NCI-H446 treated with DMSO at 0.1 percent for 48 hours (cell line): ENCODE data around the gene LCORL.
"Not testable (repeated sequence)": the region's sequence is repeated elsewhere in the genome, so short reads cannot be mapped to it uniquely, and the experiment has no call there.

ENCODE experiments used
- DNase-seq: peaks from one replicate; lab custom pipeline; 2025; lab: John Stamatoyannopoulos, UW

The LCORL gene

GRCh38 chr4:17932041-17932440 is 89.5 kb downstream of the LCORL start:
- no peak for DNase-seq

- no peak for DNase-seq
Observed at GRCh38 chr4:17930256-17930655, 91.3 kb downstream of the LCORL start.

GRCh38 chr4:17924189-17924588 is 97.4 kb downstream of the LCORL start:
- no peak for DNase-seq

GRCh38 chr4:17921451-17921850 is 100.1 kb downstream of the LCORL start:
- DNase-seq = no peak

- DNase-seq = no peak
Observed at GRCh38 chr4:17920681-17921080, 100.9 kb downstream of the LCORL start.

- DNase-seq = no peak
Observed at GRCh38 chr4:17915439-17915838, 106.1 kb downstream of the LCORL start.

- no peak for DNase-seq
Observed at GRCh38 chr4:17912011-17912410, 109.5 kb downstream of the LCORL start.

- DNase-seq = no peak
Observed at GRCh38 chr4:17911608-17912007, 109.9 kb downstream of the LCORL start.

- DNase-seq = no peak
Observed at GRCh38 chr4:17898553-17899055, 123.0 kb downstream of the LCORL start.

GRCh38 chr4:17895481-17895880 is 126.1 kb downstream of the LCORL start:
- DNase-seq = no peak

GRCh38 chr4:17894421-17894820 is 127.1 kb downstream of the LCORL start:
- no peak for DNase-seq

- DNase-seq = no peak
Observed at GRCh38 chr4:17889692-17890091, 131.9 kb downstream of the LCORL start.

GRCh38 chr4:17884511-17884910 is 137.0 kb downstream of the LCORL start:
- DNase-seq = no peak

- DNase-seq = no peak
Observed at GRCh38 chr4:17884063-17884462, 137.5 kb downstream of the LCORL start.

GRCh38 chr4:17877661-17878060 is 143.9 kb downstream of the LCORL start:
- DNase-seq = no peak

- DNase-seq = no peak
Observed at GRCh38 chr4:17876943-17877342, 144.6 kb downstream of the LCORL start.

GRCh38 chr4:17875402-17876070 is 146.0 kb downstream of the LCORL start:
- DNase-seq = no peak

GRCh38 chr4:17869327-17869726 is 152.2 kb downstream of the LCORL start:
- DNase-seq = no peak

GRCh38 chr4:17867276-17867675 is 154.3 kb downstream of the LCORL start:
- no peak for DNase-seq

GRCh38 chr4:17866810-17867209 is 154.7 kb downstream of the LCORL start:
- no peak for DNase-seq

GRCh38 chr4:17865866-17866363 is 155.6 kb downstream of the LCORL start:
- DNase-seq = no peak

GRCh38 chr4:17861906-17862305 is 159.6 kb downstream of the LCORL start:
- DNase-seq = not testable (repeated sequence)

GRCh38 chr4:17859793-17860406 is 161.7 kb downstream of the LCORL start:
- DNase-seq = no peak

GRCh38 chr4:17854036-17854435 is 167.5 kb downstream of the LCORL start:
- DNase-seq = no peak
